ENCODE results near the gene GLRX. TPM values are rescaled to one million over a fixed set of nuclear protein-coding genes. Genes with fewer than 3 reads are reported as not detected.

Gene GLRX
- total RNA-seq, 1 donor from 2014 or later, result 79.6 TPM

- TF ChIP-seq CTCF (IDR thresholded peaks at IDR 0.05; ENCODE audit: partially characterized antibody, unreplicated experiment), result no peak
- Mint-ChIP-seq H3K27ac (ENCODE audit: unreplicated experiment) (no peak overlapping the region), H3K4me3 (ENCODE audit: unreplicated experiment) (no peak overlapping the region), H3K9me3 (ENCODE audit: unreplicated experiment) (peaks cover 12% of the 10 kb centered on the region), H3K36me3 (ENCODE audit: unreplicated experiment) (peaks cover 4% of the 10 kb centered on the region), H3K27me3 (ENCODE audit: unreplicated experiment) (peaks cover 11% of the 10 kb centered on the region), H3K4me1 (ENCODE audit: low read depth, unreplicated experiment) (peaks cover 34% of the 10 kb centered on the region)
- no peak for DNase-seq
Observed at GRCh38 chr5:95866435-95867040, 44.0 kb upstream of the GLRX start.

- no peak for TF ChIP-seq CTCF (IDR thresholded peaks at IDR 0.05; ENCODE audit: partially characterized antibody, unreplicated experiment)
- Mint-ChIP-seq H3K27me3 (ENCODE audit: unreplicated experiment) (peaks cover 11% of the 10 kb centered on the region), H3K4me1 (ENCODE audit: low read depth, unreplicated experiment) (peaks cover 42% of the 10 kb centered on the region), H3K9me3 (ENCODE audit: unreplicated experiment) (peaks cover 12% of the 10 kb centered on the region), H3K27ac (ENCODE audit: unreplicated experiment) (peak overlapping the region; percentile 95), H3K4me3 (ENCODE audit: unreplicated experiment) (no peak overlapping the region), H3K36me3 (ENCODE audit: unreplicated experiment) (peaks cover 4% of the 10 kb centered on the region)
- DNase-seq, result no peak
Observed at GRCh38 chr5:95864944-95865504, 42.5 kb upstream of the GLRX start.

GRCh38 chr5:95864456-95864855 is 41.9 kb upstream of the GLRX start:
- no peak overlapping the region for H3K4me3 Mint-ChIP-seq (ENCODE audit: unreplicated experiment)
- no peak for TF ChIP-seq CTCF (IDR thresholded peaks at IDR 0.05; ENCODE audit: partially characterized antibody, unreplicated experiment)

GRCh38 chr5:95863383-95863757 is 40.8 kb upstream of the GLRX start:
- H3K4me3 Mint-ChIP-seq (ENCODE audit: unreplicated experiment), result peak overlapping the region; percentile 53
- H3K36me3 Mint-ChIP-seq (ENCODE audit: unreplicated experiment), result peaks cover 4% of the 10 kb centered on the region
- peaks cover 13% of the 10 kb centered on the region for H3K27me3 Mint-ChIP-seq (ENCODE audit: unreplicated experiment)
- peaks cover 14% of the 10 kb centered on the region for H3K9me3 Mint-ChIP-seq (ENCODE audit: unreplicated experiment)
- peak overlapping the region; percentile 95 for H3K27ac Mint-ChIP-seq (ENCODE audit: unreplicated experiment)
- no peak for DNase-seq
- no peak for TF ChIP-seq CTCF (IDR thresholded peaks at IDR 0.05; ENCODE audit: partially characterized antibody, unreplicated experiment)
- H3K4me1 Mint-ChIP-seq (ENCODE audit: low read depth, unreplicated experiment), result peaks cover 55% of the 10 kb centered on the region

More at GRCh38 chr5:95864456-95864855, 41.9 kb upstream of the GLRX start:
- Mint-ChIP-seq H3K36me3 (ENCODE audit: unreplicated experiment) (peaks cover 4% of the 10 kb centered on the region), H3K27me3 (ENCODE audit: unreplicated experiment) (peaks cover 12% of the 10 kb centered on the region), H3K27ac (ENCODE audit: unreplicated experiment) (peak overlapping the region; percentile 95), H3K4me1 (ENCODE audit: low read depth, unreplicated experiment) (peaks cover 45% of the 10 kb centered on the region), H3K9me3 (ENCODE audit: unreplicated experiment) (peaks cover 13% of the 10 kb centered on the region)
- no peak for DNase-seq

GRCh38 chr5:95862671-95863382 is 40.3 kb upstream of the GLRX start:
- H3K9me3 Mint-ChIP-seq (ENCODE audit: unreplicated experiment), result peaks cover 14% of the 10 kb centered on the region
- DNase-seq, result peak; percentile 54
- no peak for TF ChIP-seq CTCF (IDR thresholded peaks at IDR 0.05; ENCODE audit: partially characterized antibody, unreplicated experiment)
- H3K27ac Mint-ChIP-seq (ENCODE audit: unreplicated experiment), result peak overlapping the region; percentile 95
- peaks cover 13% of the 10 kb centered on the region for H3K27me3 Mint-ChIP-seq (ENCODE audit: unreplicated experiment)
- no peaks in the 10 kb centered on the region for H3K36me3 Mint-ChIP-seq (ENCODE audit: unreplicated experiment)
- H3K4me1 Mint-ChIP-seq (ENCODE audit: low read depth, unreplicated experiment), result peaks cover 59% of the 10 kb centered on the region
- H3K4me3 Mint-ChIP-seq (ENCODE audit: unreplicated experiment), result peak overlapping the region; percentile 53

Measured in glutamatergic neuron (in vitro differentiated cells).